ENCODE measurements around the gene EVPL.

EVPL gene

DNA sequence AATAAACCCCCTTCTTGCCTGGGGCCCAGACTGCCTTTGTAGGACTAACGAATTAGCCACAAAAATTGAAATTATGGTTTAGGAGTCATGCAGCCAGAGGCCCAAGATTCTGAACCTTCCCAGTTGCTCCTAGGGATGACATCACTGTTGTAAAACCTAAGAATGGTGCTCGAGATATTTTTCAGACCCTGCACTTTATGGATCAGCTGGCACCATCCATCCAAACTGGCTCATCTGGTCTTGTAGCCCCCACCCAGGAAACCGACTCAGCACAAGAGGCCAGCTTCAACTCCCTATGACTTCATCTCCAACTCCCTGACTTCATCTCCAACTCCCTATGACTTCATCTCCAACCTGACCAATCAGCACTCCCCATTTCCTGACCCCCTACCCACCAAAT, 10.9 kb upstream of the EVPL start (continued):
- TF ChIP-seq ZBTB21 (tag by site-specific recombination; IDR thresholded peaks at IDR 0.05) = peak; percentile 98
- no peak for TF ChIP-seq ZNF24 (tag by site-specific recombination; IDR thresholded peaks at IDR 0.05)
- TF ChIP-seq, protein P1, sequence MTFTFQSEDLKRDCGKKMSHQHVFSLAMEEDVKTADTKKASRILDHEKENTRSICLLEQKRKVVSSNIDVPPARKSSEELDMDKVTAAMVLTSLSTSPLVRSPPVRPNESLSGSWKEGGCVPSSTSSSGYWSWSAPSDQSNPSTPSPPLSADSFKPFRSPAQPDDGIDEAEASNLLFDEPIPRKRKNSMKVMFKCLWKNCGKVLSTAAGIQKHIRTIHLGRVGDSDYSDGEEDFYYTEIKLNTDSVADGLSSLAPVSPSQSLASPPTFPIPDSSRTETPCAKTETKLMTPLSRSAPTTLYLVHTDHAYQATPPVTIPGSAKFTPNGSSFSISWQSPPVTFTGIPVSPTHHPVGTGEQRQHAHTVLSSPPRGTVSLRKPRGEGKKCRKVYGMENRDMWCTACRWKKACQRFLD (tag by site-specific recombination; IDR thresholded peaks at IDR 0.05) = no peak
- TF ChIP-seq ZNF138 (tag by site-specific recombination; IDR thresholded peaks at IDR 0.05; ENCODE audit: borderline replicate concordance) = no peak
- TF ChIP-seq ZNF548 (tag by site-specific recombination; IDR thresholded peaks at IDR 0.05) = no peak
- TF ChIP-seq MEIS1 (CRISPR knock-in tag; IDR thresholded peaks at IDR 0.05; ENCODE audit: borderline replicate concordance) = no peak
- TF ChIP-seq, protein P2, sequence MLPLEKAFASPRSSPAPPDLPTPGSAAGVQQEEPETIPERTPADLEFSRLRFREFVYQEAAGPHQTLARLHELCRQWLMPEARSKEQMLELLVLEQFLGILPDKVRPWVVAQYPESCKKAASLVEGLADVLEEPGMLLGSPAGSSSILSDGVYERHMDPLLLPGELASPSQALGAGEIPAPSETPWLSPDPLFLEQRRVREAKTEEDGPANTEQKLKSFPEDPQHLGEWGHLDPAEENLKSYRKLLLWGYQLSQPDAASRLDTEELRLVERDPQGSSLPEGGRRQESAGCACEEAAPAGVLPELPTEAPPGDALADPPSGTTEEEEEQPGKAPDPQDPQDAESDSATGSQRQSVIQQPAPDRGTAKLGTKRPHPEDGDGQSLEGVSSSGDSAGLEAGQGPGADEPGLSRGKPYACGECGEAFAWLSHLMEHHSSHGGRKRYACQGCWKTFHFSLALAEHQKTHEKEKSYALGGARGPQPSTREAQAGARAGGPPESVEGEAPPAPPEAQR (tag by site-specific recombination; IDR thresholded peaks at IDR 0.05) = no peak
- TF ChIP-seq ZEB2 (tag by site-specific recombination; IDR thresholded peaks at IDR 0.05) = no peak
- TF ChIP-seq, protein P3, sequence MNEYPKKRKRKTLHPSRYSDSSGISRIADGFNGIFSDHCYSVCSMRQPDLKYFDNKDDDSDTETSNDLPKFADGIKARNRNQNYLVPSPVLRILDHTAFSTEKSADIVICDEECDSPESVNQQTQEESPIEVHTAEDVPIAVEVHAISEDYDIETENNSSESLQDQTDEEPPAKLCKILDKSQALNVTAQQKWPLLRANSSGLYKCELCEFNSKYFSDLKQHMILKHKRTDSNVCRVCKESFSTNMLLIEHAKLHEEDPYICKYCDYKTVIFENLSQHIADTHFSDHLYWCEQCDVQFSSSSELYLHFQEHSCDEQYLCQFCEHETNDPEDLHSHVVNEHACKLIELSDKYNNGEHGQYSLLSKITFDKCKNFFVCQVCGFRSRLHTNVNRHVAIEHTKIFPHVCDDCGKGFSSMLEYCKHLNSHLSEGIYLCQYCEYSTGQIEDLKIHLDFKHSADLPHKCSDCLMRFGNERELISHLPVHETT (tag by site-specific recombination; IDR thresholded peaks at IDR 0.05) = no peak
- no peak for TF ChIP-seq ZNF324 (tag by site-specific recombination; IDR thresholded peaks at IDR 0.05)
- no peak for TF ChIP-seq ZBTB7A (tag by site-specific recombination; IDR thresholded peaks at IDR 0.05; ENCODE audit: low read depth)
- TF ChIP-seq OVOL3 (tag by site-specific recombination; IDR thresholded peaks at IDR 0.05) = no peak
- TF ChIP-seq SCRT2 (tag by site-specific recombination; IDR thresholded peaks at IDR 0.05) = no peak
- TF ChIP-seq SP7 (tag by site-specific recombination; IDR thresholded peaks at IDR 0.05) = peak; percentile 50; the same call in 1 of the 2 replicates
- no peak for TF ChIP-seq ZNF221 (tag by site-specific recombination; IDR thresholded peaks at IDR 0.05; ENCODE audit: borderline replicate concordance)
- TF ChIP-seq, protein P4, sequence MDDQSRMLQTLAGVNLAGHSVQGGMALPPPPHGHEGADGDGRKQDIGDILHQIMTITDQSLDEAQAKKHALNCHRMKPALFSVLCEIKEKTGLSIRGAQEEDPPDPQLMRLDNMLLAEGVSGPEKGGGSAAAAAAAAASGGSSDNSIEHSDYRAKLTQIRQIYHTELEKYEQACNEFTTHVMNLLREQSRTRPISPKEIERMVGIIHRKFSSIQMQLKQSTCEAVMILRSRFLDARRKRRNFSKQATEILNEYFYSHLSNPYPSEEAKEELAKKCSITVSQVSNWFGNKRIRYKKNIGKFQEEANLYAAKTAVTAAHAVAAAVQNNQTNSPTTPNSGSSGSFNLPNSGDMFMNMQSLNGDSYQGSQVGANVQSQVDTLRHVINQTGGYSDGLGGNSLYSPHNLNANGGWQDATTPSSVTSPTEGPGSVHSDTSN (CRISPR knock-in tag; IDR thresholded peaks at IDR 0.05) = no peak
- TF ChIP-seq ZNF624 (tag by site-specific recombination; IDR thresholded peaks at IDR 0.05) = no peak
- TF ChIP-seq ZNF394 (tag by site-specific recombination; IDR thresholded peaks at IDR 0.05; ENCODE audit: borderline replicate concordance) = peak; percentile 59; the same call in 1 of the 2 replicates
- TF ChIP-seq, protein P5, sequence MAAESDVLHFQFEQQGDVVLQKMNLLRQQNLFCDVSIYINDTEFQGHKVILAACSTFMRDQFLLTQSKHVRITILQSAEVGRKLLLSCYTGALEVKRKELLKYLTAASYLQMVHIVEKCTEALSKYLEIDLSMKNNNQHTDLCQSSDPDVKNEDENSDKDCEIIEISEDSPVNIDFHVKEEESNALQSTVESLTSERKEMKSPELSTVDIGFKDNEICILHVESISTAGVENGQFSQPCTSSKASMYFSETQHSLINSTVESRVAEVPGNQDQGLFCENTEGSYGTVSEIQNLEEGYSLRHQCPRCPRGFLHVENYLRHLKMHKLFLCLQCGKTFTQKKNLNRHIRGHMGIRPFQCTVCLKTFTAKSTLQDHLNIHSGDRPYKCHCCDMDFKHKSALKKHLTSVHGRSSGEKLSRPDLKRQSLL (tag by site-specific recombination; IDR thresholded peaks at IDR 0.05) = no peak
- TF ChIP-seq ZNF302 (tag by site-specific recombination; IDR thresholded peaks at IDR 0.05; ENCODE audit: low read depth) = no peak
- no peak for TF ChIP-seq IKZF3 (tag by site-specific recombination; IDR thresholded peaks at IDR 0.05)
- TF ChIP-seq ZNF423 (tag by site-specific recombination; IDR thresholded peaks at IDR 0.05) = no peak
- TF ChIP-seq HOXD13 (CRISPR knock-in tag; IDR thresholded peaks at IDR 0.05; ENCODE audit: borderline replicate concordance) = no peak
- no peak for TF ChIP-seq HOXC10 (CRISPR knock-in tag; IDR thresholded peaks at IDR 0.05)
- TF ChIP-seq, protein P6, sequence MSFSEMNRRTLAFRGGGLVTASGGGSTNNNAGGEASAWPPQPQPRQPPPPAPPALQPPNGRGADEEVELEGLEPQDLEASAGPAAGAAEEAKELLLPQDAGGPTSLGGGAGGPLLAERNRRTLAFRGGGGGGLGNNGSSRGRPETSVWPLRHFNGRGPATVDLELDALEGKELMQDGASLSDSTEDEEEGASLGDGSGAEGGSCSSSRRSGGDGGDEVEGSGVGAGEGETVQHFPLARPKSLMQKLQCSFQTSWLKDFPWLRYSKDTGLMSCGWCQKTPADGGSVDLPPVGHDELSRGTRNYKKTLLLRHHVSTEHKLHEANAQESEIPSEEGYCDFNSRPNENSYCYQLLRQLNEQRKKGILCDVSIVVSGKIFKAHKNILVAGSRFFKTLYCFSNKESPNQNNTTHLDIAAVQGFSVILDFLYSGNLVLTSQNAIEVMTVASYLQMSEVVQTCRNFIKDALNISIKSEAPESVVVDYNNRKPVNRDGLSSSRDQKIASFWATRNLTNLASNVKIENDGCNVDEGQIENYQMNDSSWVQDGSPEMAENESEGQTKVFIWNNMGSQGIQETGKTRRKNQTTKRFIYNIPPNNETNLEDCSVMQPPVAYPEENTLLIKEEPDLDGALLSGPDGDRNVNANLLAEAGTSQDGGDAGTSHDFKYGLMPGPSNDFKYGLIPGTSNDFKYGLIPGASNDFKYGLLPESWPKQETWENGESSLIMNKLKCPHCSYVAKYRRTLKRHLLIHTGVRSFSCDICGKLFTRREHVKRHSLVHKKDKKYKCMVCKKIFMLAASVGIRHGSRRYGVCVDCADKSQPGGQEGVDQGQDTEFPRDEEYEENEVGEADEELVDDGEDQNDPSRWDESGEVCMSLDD (tag by site-specific recombination; IDR thresholded peaks at IDR 0.05) = no peak
- TF ChIP-seq SP2 (tag by site-specific recombination; IDR thresholded peaks at IDR 0.05) = peak; percentile 39
- no peak for TF ChIP-seq ZNF341 (tag by site-specific recombination; IDR thresholded peaks at IDR 0.05; ENCODE audit: low read depth)
- TF ChIP-seq, protein P7, sequence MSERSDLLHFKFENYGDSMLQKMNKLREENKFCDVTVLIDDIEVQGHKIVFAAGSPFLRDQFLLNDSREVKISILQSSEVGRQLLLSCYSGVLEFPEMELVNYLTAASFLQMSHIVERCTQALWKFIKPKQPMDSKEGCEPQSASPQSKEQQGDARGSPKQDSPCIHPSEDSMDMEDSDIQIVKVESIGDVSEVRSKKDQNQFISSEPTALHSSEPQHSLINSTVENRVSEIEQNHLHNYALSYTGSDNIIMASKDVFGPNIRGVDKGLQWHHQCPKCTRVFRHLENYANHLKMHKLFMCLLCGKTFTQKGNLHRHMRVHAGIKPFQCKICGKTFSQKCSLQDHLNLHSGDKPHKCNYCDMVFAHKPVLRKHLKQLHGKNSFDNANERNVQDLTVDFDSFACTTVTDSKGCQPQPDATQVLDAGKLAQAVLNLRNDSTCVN (tag by site-specific recombination; optimal IDR thresholded peaks at IDR 0.05) = no peak
- TF ChIP-seq, protein P8, sequence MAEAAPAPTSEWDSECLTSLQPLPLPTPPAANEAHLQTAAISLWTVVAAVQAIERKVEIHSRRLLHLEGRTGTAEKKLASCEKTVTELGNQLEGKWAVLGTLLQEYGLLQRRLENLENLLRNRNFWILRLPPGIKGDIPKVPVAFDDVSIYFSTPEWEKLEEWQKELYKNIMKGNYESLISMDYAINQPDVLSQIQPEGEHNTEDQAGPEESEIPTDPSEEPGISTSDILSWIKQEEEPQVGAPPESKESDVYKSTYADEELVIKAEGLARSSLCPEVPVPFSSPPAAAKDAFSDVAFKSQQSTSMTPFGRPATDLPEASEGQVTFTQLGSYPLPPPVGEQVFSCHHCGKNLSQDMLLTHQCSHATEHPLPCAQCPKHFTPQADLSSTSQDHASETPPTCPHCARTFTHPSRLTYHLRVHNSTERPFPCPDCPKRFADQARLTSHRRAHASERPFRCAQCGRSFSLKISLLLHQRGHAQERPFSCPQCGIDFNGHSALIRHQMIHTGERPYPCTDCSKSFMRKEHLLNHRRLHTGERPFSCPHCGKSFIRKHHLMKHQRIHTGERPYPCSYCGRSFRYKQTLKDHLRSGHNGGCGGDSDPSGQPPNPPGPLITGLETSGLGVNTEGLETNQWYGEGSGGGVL (tag by site-specific recombination; IDR thresholded peaks at IDR 0.05) = peak; percentile 53

All from HEK293 (cell line).